Effector CD8-positive, alpha-beta T cell (primary cell): ENCODE results near the gene PRKCQ.
"Not testable (repeated sequence)": the region's sequence is repeated elsewhere in the genome, so short reads cannot be mapped to it uniquely, and the experiment has no call there.

Experiments used
- DNase-seq: peaks from one replicate; lab custom pipeline; 2025; lab: John Stamatoyannopoulos, UW

The PRKCQ gene

DNA sequence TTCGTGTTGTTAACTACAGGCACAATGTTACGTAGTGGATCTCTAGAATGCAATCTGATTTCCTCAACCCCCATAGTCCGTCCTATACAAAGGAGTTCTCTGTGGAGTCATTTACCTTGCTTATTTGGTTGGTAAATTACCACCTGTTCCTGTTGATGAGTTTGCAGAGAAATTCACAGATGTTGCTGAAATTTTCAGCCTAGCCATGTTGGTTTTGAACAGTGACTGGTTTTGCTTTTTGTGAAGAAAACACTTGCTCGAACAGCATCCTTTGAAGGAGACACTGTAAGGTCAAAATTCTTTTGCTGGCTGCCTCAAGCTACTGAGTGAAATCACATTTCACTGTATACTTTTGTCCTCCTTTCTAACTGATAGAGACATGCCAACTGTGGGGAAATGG is 15.4 kb upstream of the PRKCQ start:
- DNase-seq, result no peak

DNA sequence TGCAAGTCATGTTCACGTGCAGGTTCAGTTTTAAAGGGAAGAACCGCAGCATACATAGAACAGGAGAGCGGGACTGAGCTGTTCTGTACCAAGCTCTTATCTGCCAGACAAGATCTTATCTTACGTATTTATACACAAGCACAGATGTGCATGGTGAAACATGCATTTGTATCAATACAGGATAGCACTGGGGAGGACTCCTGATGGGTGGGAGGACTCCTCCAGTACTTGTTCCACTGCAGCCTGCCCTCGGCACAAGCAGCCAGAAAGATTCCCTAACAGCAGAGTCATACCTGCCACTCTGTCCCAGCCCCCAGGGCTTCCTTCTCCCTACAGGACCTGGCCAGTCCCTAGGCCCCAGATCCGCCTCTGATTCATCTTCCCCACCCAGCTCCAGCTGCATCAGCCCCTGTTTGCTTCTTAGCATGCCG is 13.2 kb upstream of the PRKCQ start:
- DNase-seq, result no peak

DNA sequence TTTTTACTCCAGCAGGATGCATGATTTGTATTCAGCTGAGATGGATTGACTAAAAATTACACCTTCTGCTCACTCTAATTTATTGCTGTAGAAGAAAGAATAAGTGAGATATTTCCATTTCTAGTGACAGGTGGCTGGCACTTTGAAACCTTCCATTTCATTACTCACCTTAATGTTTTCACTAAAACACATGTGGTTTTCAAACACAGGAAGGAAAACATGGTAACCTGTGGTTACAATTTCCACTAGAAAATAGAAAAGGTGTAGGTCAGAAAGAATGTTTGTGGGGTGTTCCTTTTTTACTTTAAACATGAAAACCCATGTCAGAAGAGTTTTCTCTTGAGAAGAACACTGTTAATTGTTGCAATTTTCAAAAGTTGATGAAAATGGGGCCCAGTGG is 12.0 kb upstream of the PRKCQ start:
- DNase-seq, result no peak

DNA sequence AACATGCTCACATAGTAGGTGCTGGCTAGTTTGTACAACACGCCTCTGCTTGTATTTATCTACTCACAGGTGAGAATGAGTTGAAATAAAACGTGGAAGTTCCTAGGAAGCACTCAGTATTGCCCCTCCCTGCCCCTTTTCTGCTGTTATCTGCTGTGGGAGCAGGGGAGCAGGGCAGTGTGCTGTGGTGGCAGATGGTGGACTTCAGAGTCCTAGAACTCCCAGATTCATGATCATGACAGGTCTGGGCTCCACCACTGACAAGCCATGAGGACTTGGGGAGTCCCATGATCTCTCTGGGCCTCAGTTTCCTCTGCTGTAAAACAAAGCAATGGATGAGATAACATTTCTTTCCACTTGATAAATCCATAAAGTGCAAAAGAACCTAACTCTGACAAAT is 11.6 kb upstream of the PRKCQ start:
- no peak for DNase-seq

DNA sequence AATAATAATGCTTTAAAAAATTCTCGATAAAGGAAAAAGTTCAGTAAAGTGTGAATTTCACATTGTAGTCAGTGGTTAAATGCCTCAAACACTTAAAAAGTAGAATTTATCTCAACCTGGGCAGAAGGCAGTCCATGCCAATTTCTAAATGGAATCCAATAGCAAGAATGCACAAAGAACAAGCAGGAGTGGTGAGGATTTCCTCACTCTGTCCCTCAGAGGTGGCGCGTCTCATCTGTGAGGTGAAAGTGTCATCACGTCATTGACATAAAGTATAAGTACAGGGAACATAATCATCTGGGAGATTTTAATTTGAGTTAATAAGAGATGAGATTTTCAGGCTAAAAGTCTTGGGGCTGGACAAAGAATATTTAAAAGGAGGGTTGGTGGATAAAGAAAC is 10.0 kb upstream of the PRKCQ start:
- DNase-seq, result no peak

GRCh38 chr10:6589287-6590094 is 9.4 kb upstream of the PRKCQ start:
- DNase-seq, result no peak

DNA sequence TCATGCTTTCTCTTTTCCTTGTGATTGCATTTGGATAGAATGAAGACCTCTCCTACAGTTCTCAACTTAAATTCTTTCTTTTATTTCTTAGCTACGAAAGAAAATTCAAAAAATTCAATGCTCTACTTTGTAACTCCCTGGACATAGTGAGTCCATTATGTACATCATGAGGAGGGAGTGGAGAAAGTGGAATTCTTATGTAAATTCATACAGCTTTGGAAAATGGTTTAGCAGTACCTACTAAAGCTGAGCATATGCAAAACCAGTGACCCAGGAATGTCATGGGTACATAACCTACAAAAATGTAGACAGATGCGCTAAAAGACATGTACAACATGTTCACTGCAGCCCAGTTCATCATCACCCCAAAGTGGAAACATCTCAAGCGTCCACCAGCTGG is 8.8 kb upstream of the PRKCQ start:
- DNase-seq, result no peak

- DNase-seq, result no peak
Observed at GRCh38 chr10:6588082-6588481, 8.0 kb upstream of the PRKCQ start.

DNA sequence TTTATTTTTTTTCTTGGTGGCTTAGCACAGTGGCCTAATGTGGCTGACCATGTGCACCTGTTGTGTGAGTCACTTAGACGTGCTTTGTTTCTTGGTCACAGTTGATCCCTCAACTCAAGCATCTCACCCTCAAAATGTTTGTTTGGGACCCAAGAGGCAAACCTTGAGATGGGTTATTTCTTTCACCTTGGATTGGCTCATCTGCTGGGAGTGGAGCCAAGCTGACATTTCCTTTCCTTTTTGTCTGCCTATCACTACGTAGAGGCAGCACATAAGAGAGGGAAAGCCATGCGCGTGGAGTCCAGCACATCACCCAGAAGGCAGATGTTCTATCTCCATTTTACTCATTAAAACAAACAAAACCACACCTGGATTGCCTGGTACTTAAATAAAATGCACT is 6.4 kb upstream of the PRKCQ start:
- DNase-seq, result no peak

- DNase-seq, result peak; percentile 40
Observed at GRCh38 chr10:6583447-6583846, 3.4 kb upstream of the PRKCQ start.

DNA sequence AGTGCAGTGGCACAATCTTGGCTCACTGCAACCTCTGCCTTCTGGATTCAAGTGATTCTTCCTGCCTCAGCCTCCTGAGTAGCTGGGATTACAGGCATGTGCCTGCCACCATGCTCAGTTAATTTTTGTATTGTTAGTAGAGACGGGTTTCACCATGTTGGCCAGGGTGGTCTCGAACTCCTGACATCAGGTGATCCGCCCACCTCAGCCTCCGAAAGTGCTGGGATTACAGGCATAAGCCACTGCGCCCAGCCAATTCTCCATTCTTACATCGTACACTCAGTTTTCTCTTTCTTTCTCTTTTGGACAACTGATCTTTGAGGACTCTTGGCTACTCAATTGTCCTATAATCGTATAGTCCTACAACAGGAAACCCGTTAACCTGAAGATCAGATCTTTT is 2.8 kb upstream of the PRKCQ start:
- DNase-seq, result not testable (repeated sequence)

DNA sequence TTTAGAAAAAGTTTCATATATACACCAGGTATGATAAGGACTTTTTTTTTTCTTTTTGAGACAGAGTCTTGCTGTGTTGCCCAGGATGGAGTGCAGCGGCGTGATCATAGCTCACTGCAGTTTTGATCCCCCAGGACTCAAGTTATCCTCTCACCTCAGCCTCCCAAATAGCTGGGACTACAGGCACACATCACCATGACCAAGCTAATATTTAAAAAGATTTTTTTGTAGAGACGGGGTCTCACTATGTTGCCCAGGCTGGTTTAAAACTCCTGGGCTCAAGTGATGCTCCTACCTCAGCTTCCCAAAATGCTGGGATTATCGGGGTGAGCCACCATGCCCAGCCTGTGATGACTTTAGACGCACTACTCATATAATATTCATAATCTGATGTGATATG is 2.2 kb upstream of the PRKCQ start:
- no peak for DNase-seq

- no peak for DNase-seq
Observed at GRCh38 chr10:6581778-6582228, 1.7 kb upstream of the PRKCQ start.

- DNase-seq, result not testable (repeated sequence)
Observed at GRCh38 chr10:6581223-6581622, 1.1 kb upstream of the PRKCQ start.

DNA sequence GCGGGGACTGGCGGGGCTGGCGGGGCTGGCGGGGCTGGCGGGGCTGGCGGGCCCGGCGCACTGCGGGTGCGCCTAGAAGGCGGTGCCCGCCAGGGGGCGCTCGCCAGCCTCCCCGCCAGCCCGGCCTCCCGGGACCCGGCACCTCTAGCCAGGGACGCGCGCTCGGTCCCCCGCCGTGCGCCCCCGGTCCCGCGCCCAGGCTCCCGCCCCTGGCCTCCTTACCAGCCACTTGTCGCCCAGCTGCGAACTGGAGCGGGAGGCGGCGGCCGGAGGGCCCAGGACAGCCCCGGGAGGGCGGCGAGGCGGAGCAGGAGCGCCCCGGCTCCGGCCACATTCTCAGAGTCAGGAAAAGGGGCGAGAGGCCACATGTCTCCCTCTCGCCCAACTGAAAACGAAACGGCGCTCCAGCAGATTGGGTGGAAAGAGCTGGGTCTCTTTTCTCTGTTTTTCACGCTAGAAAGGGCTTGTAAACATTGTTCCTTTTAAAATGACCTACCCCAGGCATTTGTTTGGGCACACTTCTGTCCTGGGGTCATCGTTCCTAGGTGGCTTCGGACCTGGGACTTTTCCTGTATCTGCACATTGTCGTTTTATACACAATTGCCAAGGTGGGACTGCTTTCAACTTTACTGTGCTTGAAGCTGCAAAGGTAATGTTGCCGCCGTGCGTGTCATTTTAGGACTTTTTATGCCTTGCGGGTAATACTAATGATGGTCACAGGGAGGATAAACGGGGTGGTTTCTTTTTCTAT is 378 bp upstream of the PRKCQ start:
- DNase-seq, result peak; percentile 68

DNA sequence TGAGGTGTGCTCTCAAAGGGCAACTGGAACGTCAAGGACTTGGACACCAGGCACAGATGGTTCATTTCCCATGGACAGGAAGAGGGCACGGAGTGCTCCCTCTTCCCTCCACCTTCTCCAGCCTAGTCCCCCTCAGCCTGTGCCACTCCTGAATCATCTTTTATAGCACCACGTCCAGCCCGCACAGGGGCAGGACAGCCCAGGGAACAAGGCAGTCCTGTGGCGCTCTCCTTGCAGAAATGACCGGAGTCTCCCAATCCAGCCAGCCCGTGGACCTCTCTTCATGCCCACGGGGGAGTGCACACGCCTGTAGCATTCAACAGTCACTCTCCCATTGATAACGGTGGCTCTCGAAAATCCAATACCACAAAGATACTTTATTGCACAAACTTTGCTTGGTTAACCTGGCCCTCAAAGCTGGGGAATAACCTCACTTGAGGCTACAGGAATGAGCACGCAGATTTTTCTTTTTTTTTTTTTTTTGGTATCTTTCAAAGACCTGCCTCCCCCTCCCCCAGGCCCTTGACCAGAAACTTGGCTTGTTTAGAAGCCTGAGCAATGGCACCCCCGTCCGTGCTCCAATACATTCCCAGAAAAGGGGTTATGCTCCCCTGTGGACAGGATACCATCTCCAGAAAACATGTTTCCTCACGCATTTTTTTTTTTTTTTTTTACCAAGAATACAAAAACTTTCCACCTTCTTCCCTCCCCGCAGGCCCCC is 733 bp downstream of the PRKCQ start:
- no peak for DNase-seq

GRCh38 chr10:6578795-6579182 is 1.3 kb downstream of the PRKCQ start:
- DNase-seq, result no peak

GRCh38 chr10:6578251-6578771 is 1.8 kb downstream of the PRKCQ start:
- no peak for DNase-seq

GRCh38 chr10:6576326-6576725 is 3.8 kb downstream of the PRKCQ start:
- no peak for DNase-seq

DNA sequence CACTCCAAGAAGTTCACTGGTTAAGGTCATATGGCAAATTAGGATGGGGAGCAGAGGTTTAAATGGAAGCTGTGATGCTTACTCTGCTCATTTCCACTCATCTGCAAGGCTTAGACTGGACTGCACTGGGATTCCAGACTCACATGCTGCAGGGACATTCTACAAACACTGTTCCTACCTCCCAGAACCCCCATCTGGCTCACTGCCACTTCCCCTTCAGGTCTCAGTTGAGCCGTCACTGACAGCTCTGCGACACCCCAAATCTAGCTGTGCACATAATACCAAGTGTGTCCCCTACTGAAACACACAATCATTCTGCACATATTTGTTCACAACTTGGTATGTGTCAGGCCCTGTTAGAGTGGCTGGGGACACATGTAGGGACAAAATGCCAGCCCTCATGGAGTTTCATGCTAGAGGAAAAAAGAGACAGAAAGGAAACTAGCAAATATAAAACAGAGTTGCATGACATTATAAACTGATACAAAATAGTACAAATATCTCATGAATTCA is 5.4 kb downstream of the PRKCQ start:
- DNase-seq, result no peak

GRCh38 chr10:6570893-6571292 is 9.2 kb downstream of the PRKCQ start:
- DNase-seq, result no peak

DNA sequence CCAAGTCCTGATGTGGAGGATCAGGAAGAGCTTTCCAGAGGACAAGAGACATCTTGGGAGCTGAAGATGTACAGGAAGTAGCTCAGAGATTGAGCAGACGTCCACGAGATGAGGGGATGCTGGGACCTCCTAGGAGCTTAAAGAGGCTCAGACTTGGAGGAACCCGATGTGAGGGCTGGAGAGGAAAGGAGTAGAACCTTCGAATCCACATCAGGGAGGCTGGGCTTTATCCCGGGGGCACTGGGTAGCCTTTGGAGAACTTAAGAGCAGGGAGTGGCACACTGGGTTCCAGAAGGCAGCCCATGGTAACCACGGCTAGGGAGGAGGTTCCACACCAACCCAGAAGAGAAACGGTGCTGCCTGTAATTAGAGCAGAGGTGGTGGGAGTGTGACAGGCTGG is 10.8 kb downstream of the PRKCQ start:
- DNase-seq, result no peak
